AML-193 (cell line): ENCODE data around the gene EXOC4.

ENCODE experiments used
- DNase-seq, 2 experiments: peaks; one replicate each; lab custom pipeline; 2025; lab: John Stamatoyannopoulos, UW

The EXOC4 gene

GRCh38 chr7:134078991-134079390 is 826.1 kb downstream of the EXOC4 start:
- DNase-seq, result no peak

DNA sequence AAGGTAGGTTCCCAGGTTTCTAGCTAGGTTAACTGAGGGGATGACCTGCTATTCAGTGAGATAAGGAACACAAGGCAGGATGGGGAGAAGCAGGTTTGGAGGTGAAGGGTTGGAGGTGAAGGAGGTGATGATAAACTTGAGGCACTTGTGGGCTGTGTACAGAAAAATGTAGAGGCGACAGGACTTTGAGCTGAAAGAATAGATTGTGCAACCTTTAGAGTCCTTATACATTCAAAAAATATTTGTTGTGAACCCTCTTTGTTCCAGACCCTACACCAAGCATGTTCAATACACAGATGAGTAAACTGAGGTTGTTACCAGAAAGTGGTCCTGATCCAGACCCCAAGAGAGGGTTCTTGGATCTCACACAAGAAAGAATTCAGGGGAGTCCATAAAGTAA is 828.8 kb downstream of the EXOC4 start:
- DNase-seq, result no peak

DNA sequence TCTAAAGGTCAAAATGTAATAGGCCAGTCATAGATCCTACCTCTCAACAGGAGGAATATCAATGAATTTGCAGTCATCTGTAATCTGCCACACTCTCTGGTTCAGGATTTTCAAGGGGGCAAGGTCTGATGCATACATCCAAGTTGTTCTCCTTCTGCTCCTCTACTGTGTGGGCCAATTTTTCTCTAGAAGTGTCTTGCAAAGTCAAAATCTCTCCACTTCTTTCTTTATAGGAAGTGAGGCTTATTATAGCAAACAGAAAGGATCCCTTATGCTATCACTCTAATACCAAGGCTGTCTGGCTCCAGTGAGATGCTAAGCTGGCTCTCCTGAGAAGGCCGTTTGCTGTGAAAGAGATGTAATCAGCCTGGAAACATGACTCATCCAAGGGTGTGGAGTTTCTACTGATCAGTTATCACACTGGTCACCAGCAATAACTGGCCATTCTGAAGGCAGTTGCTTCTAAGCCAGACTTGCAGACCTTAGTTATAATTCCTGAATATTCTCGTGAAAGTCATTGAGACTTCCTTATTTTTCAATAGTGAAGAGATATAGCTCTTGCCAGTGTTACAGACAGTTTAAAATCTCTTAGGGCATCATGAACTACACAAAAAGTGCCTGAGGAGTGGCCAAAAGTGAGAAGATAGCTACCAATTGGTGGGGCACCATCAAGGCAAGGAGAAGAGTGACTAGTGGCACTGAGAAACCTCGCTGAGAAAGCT is 831.0 kb downstream of the EXOC4 start:
- no peak for DNase-seq

DNA sequence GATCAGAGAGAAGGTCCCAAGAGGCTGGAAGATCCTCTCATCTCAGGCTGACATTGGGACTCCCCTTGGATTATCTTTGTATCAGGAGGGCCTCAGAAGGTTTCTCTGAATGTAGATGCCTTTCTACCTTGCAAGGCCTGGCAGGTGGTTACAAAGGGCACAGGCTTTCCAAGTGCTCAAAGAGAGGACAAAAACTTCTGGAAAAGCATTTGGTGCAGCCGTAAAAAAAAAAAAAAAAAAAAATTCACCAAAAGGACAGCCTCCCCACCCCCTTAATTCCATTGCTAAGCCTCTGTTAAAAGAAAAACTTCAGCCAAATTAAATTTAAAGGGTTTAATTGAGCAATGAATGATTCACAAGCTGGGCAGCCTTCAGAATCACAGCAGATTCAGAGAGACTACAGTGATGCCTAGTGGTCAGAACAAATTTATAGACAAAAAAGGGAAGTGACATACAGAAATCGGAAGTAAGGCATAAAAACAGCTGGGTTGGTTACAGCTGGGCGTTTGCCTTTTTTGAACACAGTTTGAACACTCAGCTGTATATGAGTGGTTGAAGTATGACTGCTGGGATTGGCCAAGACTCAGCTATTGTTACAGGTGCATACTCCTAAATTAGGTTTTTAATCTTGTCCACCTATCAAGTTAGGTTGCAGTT is 831.7 kb downstream of the EXOC4 start:
- DNase-seq, result peak; percentile 35 to 51

DNA sequence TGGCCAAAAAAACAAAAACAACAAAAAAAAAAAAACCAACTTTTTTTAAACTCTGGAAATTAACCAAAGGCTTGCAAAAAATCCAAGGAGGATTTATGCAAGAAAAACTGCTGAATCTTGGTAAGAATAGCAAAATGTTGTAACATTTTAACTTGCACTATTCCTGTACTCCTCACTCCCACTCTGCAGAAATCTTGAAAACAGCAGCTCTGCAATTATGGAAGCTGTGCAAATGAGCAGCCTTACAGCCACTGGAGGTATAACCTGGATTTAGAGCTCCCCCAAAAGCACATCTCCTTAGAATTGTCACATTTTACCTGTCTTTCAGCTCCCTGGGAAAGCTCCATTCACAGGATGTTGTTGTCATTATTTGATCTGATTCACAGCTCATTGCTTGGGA is 832.4 kb downstream of the EXOC4 start:
- no peak for DNase-seq

DNA sequence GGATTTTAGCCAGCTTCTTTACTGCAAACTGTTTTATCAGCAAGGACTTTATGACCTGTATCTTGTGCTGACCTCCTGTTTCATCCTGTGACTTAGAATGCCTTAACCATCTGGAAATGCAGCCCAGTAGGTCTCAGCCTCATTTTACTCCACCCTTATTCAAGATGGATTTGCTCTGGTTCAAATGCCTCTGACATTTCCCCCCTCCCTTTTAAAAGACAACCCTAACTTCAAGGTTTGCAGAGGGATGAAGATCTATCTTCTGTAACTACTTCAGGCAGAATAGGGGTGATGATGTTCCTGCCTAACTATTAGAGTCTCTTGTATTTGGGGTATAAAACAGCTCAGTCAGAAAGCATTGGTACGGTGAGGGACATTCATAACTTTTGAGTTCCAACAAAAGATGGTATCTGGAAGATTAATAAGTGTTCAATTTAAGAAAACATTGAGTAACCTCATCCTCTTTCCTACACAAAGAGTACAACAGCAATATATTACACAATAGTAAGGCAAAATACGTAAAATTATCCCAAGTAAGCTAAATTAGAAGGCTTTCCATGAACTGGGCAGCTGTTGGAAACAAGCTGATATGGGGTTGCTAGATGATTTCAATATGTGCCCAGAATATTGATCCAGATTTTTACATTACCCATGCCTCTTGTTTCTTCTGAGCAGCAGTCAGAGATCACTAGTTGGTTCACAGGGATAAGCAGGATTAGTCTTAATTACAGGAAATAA is 834.3 kb downstream of the EXOC4 start:
- no peak for DNase-seq

DNA sequence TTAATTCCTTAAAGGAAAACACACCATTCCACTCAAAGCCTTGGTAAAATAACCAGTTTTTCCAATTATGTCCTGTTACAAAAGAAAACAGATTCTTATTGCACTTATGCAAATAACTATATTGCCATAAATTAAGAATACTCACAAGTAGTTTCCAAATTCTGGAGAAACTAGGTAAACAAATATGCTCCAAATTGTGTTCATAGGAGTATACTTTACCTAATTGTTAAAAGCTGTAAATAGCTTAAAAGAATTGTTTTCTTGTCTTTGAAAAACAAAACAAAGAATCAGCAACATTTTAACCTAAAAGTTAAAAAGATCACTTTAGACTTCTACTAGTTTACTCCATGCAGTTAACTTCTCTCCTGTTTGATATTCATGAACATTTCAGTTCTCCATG is 835.3 kb downstream of the EXOC4 start:
- no peak for DNase-seq

DNA sequence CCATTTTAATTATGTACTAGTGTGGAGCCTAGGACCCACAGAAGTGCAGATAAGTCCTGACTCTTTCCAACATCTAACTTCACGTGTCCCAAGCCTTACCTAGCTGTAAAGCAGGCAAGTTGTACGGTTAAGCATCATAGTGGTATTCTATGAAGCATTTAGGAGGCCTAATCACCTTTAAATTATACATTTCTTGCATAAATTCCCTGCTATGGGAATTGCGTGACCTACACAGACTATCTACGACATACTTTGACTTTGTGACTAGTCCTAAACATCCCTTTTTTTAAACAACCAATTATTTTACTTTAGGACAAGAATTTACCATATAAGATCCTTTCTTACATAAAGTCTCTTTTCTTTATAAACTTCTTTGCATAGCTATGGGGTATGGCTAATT is 836.6 kb downstream of the EXOC4 start:
- DNase-seq, result no peak

DNA sequence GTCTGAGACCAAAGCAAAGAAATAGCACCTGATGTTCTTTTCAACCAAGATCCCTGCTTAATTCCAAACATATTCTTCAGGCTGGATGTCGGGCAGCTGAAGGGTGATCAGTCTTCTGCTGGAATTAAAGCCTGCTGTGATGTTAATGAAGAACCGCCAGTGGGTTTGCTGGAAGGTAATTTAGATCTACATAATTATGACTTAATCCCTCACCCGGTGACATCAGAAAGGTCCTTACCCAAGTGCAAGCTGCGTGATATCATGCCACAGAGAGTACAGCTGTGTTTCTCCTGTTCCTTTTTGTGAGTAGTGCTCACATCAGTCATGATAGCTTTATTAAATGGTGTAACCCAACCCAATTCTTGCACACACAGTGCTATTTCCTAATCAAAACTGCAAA is 845.2 kb downstream of the EXOC4 start:
- no peak for DNase-seq

DNA sequence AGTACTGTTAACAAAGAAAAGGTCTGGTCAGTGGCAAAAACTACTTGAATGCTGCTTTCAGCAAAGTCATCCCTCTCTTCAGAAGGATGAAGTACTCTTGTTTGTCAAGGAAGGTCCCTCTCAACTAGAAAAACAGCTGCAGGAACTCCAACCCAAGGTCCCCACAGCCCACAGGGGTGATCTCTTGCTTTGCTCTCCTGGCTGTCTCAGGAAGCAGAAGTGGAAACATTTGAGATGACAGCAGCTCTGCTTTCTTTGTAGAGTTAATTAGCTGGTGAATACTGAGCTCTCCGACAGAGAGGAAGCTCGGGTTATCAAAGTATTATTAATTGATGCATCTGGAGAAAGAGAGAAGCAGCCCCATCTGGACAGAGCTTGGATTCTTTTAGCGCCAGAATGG is 848.8 kb downstream of the EXOC4 start:
- no peak for DNase-seq

GRCh38 chr7:134104166-134104565 is 851.3 kb downstream of the EXOC4 start:
- no peak for DNase-seq

DNA sequence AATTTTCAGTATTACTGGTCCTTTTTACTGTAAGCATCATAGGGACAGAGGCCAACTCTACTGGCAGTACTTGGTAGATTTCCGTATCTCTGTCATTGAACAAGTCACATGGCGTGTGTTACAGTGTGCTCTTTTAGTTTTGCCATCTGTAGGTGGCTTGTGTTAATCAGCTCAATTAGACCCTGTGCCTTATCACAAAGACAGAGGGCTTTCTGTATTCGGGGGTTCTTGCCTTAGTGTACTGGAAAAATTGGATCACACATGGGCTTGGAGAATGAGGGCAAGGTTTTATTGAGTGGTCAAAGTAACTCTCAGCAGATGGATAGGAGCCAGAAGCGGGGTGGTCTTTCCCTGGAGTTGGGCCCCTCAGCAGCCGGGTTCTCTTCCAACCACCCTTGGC is 853.0 kb downstream of the EXOC4 start:
- DNase-seq, result no peak

- DNase-seq, result no peak
Observed at GRCh38 chr7:134108802-134109201, 855.9 kb downstream of the EXOC4 start.

GRCh38 chr7:134113655-134114054 is 860.8 kb downstream of the EXOC4 start:
- no peak for DNase-seq

- DNase-seq, result no peak
Observed at GRCh38 chr7:134114992-134115391, 862.1 kb downstream of the EXOC4 start.
